Measurements from ENCODE around the gene ASPA.

ASPA gene

DNA sequence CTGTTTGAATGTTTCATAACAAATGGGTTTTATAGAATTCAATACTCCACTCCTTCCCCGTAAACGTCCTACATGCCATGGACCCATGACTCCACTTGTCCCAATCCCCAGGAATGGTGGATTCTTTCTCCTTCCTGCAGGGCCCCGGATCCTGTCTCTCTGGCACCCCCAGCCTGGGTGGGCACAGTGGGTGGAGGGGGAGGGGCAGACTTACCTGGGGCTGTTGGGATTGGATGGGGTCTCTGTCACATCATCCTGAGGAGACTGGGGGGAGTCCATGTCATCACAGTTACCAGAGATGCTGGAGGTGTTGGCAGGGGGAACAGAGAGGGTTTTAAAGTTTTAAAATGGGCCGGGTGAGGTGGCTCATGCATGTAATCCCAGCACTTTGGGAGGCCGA lies 68.6 kb downstream of the ASPA start:
- TF ChIP-seq, protein P1, sequence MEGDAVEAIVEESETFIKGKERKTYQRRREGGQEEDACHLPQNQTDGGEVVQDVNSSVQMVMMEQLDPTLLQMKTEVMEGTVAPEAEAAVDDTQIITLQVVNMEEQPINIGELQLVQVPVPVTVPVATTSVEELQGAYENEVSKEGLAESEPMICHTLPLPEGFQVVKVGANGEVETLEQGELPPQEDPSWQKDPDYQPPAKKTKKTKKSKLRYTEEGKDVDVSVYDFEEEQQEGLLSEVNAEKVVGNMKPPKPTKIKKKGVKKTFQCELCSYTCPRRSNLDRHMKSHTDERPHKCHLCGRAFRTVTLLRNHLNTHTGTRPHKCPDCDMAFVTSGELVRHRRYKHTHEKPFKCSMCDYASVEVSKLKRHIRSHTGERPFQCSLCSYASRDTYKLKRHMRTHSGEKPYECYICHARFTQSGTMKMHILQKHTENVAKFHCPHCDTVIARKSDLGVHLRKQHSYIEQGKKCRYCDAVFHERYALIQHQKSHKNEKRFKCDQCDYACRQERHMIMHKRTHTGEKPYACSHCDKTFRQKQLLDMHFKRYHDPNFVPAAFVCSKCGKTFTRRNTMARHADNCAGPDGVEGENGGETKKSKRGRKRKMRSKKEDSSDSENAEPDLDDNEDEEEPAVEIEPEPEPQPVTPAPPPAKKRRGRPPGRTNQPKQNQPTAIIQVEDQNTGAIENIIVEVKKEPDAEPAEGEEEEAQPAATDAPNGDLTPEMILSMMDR (conservative IDR thresholded peaks at IDR 0.05; ENCODE audit: low read length): no peak
- H3K4me3 ChIP-seq (ENCODE audit: low read length): no peak overlapping the region
- no peak for DNase-seq (ENCODE audit: low read depth)

DNA sequence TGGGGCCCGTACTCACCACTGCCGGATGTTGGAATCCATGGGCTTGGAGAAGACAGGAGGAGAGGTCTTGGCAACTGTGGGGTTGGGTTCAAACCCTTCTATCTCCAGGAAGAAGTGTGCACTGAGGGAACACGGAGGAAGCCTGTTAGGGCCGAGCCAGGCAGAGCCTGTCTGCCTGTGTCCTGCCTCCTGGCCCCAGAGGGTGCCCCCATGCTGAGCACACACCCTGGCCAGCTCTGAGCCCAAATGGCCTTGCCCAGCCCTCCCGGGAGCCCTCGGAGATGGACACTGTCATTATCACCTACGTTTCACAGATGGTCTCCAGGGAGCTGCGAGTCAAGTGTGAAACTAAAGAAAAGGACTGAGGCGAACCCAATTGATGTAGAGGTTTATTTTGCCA lies 69.4 kb downstream of the ASPA start:
- DNase-seq (ENCODE audit: low read depth): no peak
- TF ChIP-seq, protein P1 (conservative IDR thresholded peaks at IDR 0.05; ENCODE audit: low read length): no peak
- H3K4me3 ChIP-seq (ENCODE audit: low read length): no peak overlapping the region

DNA sequence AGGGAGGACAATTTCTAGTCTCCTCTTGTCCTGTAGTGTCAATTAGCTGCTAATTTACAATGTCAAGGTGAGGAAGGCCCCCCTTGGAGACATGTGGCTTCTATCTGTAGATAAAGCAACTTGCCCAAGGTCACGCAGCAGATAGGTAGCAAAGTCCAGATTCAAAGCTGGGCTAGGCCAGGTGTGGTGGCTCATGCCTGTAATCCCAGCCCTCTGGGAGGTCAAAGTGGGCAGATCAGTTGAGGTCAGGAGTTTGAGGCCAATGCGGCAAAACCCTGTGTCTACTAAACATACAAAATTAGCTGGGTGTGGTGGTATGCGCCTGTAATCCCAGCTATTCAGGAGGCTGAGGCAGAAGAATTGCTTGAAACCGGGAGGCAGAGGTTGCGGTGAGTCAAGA lies 70.7 kb downstream of the ASPA start:
- DNase-seq (ENCODE audit: low read depth): no peak
- TF ChIP-seq, protein P1 (conservative IDR thresholded peaks at IDR 0.05; ENCODE audit: low read length): no peak
- H3K4me3 ChIP-seq (ENCODE audit: low read length): no peak overlapping the region

DNA sequence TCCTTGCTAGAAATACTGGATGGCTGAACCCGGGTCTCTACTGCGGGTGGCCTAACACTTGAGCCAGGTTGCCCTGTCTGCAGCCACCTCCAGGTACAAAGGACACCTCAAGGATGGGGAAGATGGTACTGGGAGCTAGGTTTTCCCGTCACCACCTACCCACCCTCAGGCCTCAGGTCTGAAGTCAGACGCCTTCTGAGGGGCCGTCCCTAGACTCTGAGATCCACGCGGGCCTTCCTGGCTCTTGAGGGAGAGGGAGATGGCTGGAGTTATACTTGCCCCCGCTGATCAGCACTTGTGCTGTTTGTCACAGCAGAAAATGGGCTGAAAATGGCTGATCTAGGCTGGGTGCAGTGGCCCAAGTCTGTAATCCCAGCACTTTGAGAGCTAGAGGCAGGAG lies 71.2 kb downstream of the ASPA start:
- no peak for DNase-seq (ENCODE audit: low read depth)
- TF ChIP-seq, protein P1 (conservative IDR thresholded peaks at IDR 0.05; ENCODE audit: low read length): no peak
- no peak overlapping the region for H3K4me3 ChIP-seq (ENCODE audit: low read length)

DNA sequence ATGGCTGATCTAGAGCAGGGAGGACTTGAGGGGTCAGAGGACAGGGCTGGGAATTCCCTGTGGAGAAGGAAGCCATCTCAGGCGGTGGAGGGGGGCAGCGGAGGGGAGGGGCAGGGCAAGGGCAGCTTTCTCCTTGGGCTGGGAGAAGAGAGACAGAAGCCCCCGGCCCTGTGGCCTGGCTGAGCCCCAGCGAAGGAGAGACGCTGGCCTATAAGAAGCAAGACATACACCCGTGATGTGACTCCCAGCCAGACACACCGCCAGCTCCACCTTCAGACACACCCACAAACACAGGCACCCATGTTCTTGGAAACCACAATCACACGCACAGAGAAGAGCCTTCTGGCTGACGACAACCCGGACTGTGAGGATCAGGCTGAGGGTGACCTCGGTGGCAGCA lies 71.8 kb downstream of the ASPA start:
- no peak for DNase-seq (ENCODE audit: low read depth)
- no peak overlapping the region for H3K4me3 ChIP-seq (ENCODE audit: low read length)
- TF ChIP-seq, protein P1 (conservative IDR thresholded peaks at IDR 0.05; ENCODE audit: low read length): no peak

DNA sequence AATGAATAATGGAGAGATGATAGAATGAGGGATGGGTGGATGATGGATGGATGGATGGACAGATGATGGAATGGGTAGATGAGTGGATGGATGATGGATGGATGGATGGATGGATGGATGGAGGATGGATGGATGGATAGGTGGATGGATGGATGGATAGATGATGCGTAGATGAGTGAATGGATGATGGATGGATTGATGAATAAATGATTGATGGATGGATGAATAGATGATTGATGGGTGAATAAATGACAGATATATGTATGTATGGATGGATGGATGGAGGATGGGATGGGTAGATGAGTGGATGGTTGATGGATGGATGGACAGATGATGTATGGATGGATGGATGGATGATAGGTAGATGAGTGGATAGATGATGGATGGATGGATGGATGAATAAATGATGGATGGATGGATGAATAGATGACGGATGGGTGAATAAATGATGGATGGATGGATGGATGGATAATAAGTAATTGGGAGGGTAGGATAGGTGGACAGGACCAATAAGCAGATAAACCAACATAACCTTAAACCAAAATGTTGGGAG lies 73.9 kb downstream of the ASPA start:
- TF ChIP-seq, protein P1 (conservative IDR thresholded peaks at IDR 0.05; ENCODE audit: low read length): no peak

DNA sequence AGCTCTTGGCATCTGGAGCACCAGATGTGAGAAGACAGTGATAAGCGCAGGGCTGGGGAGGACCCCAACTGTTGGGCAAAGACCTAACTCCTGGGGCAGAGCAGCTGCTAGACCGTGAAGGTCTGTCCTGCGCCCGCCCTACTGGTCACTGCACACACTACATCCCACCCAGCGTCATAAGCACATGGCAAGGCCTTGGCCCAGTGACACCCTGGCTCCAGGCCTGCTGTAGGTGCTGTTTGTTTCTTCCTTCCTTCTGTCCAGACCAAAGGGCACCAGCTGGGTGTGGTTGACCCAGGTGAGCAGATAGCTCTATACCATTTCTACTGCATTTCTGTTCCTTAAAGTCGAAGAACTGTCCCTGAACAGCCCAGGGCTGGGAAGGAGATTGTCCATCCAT lies 75.4 kb downstream of the ASPA start:
- no peak for DNase-seq (ENCODE audit: low read depth)
- TF ChIP-seq, protein P1 (conservative IDR thresholded peaks at IDR 0.05; ENCODE audit: low read length): no peak
- no peak overlapping the region for H3K4me3 ChIP-seq (ENCODE audit: low read length)

More for the DNA sequence above, 73.9 kb downstream of the ASPA start:
- no peak for DNase-seq (ENCODE audit: low read depth)
- H3K4me3 ChIP-seq (ENCODE audit: low read length): no peak overlapping the region

Data from AG10803 (cell line).